Right cardiac atrium (tissue), 5 donors: ENCODE data around the gene PTPN21. TPM values are rescaled to one million over a fixed set of nuclear protein-coding genes. Genes with fewer than 3 reads are reported as not detected.

ENCODE experiments used
- ATAC-seq, 2 donors: fragments of 200-7000 bp; cut with Tn5 transposase; one replicate each; pipeline versions ENCODE4 v1.8.0 to v1.9.1; 2020; ENCODE audit warnings: moderate library complexity in 2 of 2, mild to moderate bottlenecking in 1 of 2
- DNase-seq, 3 donors: peaks; one replicate each; pipeline ENCODE4 v3.0.0-alpha.2; 2020
- H3K27ac ChIP-seq: one replicate; pipeline ENCODE4 v1.5.1; 2013; ENCODE audit warnings: mild to moderate bottlenecking, low read length, control low read depth, moderate library complexity
- H3K27me3 ChIP-seq: one replicate; pipeline ENCODE4 v1.6.1; 2013; ENCODE audit not compliant: control insufficient read depth, insufficient read depth
- H3K4me1 ChIP-seq: one replicate; pipeline ENCODE4 v1.6.1; 2013; ENCODE audit warnings: low read length; ENCODE audit not compliant: control insufficient read depth, insufficient read depth
- H3K4me3 ChIP-seq: one replicate; pipeline ENCODE4 v1.5.1; 2013; ENCODE audit warnings: low read length, control low read depth
- H3K9me3 ChIP-seq: one replicate; pipeline ENCODE4 v1.6.1; 2013; ENCODE audit warnings: low read length; ENCODE audit not compliant: control insufficient read depth
- WGBS: extraction: QIAGEN DNeasy Blood & Tissue Kit; methylation state at CpG from one replicate; pipeline ENCODE4 v1.1.7; 2013; 5-methylcytosine and 5-hydroxymethylcytosine counted together
- intact Hi-C, 4 donors: fragments of 100-400 bp; cut with DNase I; formaldehyde crosslinking; loops; one replicate each; pipeline versions ENCODE4 v1.11.0 to v1.14.0; 2022 to 2023
- polyA plus RNA-seq: library from polyadenylated mRNA; stranded (reverse); fragments of 200-250 nt; gene quantifications from one replicate; pipeline ENCODE4 v1.2.3, GENCODE V29; 2013
- total RNA-seq, 4 donors: library from RNA; stranded (reverse); fragmentation: NEBNext Ultra II Directional; extraction: Animal tissue kit (Norgen Biotek cat#: 25700); gene quantifications; one replicate each; pipeline ENCODE4 v1.2.1, GENCODE V29; 2021
- donor health status: healthy with polysubstance abuse.
- donor health status: DM: no; HTN: yes; CAD: no.
- donor health status: DM: no; HTN: no; CAD: no.
- donor health status: DM: no; HTN: yes; CAD: no; lungs with severe emphysema.
- donor health status: DM: yes; HTN: yes; CAD: no.

The PTPN21 gene
- total and polyA plus RNA-seq, 5 donors = 12.0 to 49.4 (median 38.3) TPM

DNA sequence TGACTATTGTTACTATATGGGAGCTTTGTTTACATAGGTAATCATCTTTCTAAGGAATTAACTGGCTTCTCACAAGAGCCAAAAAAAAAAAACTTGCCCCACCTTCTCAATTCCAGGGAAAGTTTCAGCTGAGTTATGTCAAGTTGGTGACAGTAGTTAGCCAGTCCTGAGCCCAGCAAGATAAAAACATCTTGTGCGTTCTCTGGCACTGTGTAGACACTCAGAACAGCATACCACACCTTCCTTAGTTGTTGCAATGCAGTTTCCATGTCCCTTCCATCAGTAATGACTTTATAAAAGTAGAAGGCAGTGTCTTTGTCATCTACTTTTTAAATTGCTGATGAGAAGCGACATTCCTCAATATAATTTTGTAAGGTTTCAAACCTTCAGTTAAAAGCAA lies 50.2 kb downstream of the PTPN21 start:
- ATAC-seq = peak in 1 of 2 donors; percentile 52
- Histone ChIP-seq H3K4me1 (no peaks in the 10 kb centered on the region), H3K27me3 (no peaks in the 10 kb centered on the region), H3K27ac (no peak overlapping the region), H3K4me3 (no peak overlapping the region), H3K9me3 (no peaks in the 10 kb centered on the region)
- intact Hi-C loops = no loop called here
- 77% methylated on average over 2 of the region's 2 CpGs for WGBS
- no peak for DNase-seq

GRCh38 chr14:88503754-88504406 lies 50.9 kb downstream of the PTPN21 start:
- H3K4me1 ChIP-seq = no peaks in the 10 kb centered on the region
- no peak overlapping the region for H3K27ac ChIP-seq
- no peak overlapping the region for H3K4me3 ChIP-seq
- DNase-seq (no peak), ATAC-seq (no peak)
- 94% methylated on average over 2 of the region's 2 CpGs for WGBS
- no peaks in the 10 kb centered on the region for H3K27me3 ChIP-seq
- H3K9me3 ChIP-seq = no peaks in the 10 kb centered on the region
- intact Hi-C loops = no loop called here

DNA sequence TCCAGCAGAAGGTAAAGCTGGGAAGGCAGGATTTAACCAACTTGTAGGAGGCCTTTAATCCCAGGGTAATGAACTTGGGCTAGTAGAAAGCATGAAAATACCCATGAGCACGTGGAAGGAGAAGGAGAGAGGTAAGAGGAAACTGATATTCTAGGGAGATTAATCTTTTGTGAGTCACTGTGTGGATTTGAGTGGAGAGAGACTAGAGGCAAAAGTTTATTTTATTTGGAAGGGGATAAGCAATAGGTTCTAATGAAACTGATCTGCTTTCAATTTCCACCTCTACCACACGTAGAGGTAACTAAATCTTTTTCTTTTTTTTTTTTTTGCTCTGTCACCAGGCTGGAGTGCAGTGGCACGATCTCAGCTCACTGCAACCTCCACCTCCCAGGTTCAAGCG lies 52.1 kb downstream of the PTPN21 start:
- H3K27me3 ChIP-seq = no peaks in the 10 kb centered on the region
- H3K4me1 ChIP-seq = no peaks in the 10 kb centered on the region
- WGBS = 80% methylated on average over 4 of the region's 4 CpGs
- no peak overlapping the region for H3K4me3 ChIP-seq
- DNase-seq (no peak), ATAC-seq (no peak)
- no peaks in the 10 kb centered on the region for H3K9me3 ChIP-seq
- intact Hi-C loops = no loop called here
- H3K27ac ChIP-seq = no peak overlapping the region

GRCh38 chr14:88500611-88501010 lies 54.2 kb downstream of the PTPN21 start:
- H3K4me3 ChIP-seq = no peak overlapping the region
- no peak for DNase-seq
- no peak overlapping the region for H3K27ac ChIP-seq
- no peak for ATAC-seq
- H3K4me1 ChIP-seq = no peaks in the 10 kb centered on the region
- WGBS = 91% methylated on average over 2 of the region's 2 CpGs
- intact Hi-C loops = no loop called here
- no peaks in the 10 kb centered on the region for H3K9me3 ChIP-seq
- H3K27me3 ChIP-seq = no peaks in the 10 kb centered on the region

- DNase-seq = no peak
- Histone ChIP-seq H3K27ac (no peak overlapping the region), H3K4me3 (no peak overlapping the region), H3K4me1 (no peaks in the 10 kb centered on the region), H3K9me3 (no peaks in the 10 kb centered on the region), H3K27me3 (no peaks in the 10 kb centered on the region)
- intact Hi-C loops = no loop called here
- no peak for ATAC-seq
- 85% methylated on average over 6 of the region's 6 CpGs for WGBS
Measured at GRCh38 chr14:88499225-88499624, 55.6 kb downstream of the PTPN21 start.

- no peak overlapping the region for H3K27ac ChIP-seq
- H3K4me3 ChIP-seq = no peak overlapping the region
- no peaks in the 10 kb centered on the region for H3K27me3 ChIP-seq
- no peaks in the 10 kb centered on the region for H3K4me1 ChIP-seq
- 86% methylated on average over 3 of the region's 3 CpGs for WGBS
- ATAC-seq (no peak), DNase-seq (no peak)
- intact Hi-C loops = no loop called here
- no peaks in the 10 kb centered on the region for H3K9me3 ChIP-seq
Measured at GRCh38 chr14:88496414-88496813, 58.4 kb downstream of the PTPN21 start.

DNA sequence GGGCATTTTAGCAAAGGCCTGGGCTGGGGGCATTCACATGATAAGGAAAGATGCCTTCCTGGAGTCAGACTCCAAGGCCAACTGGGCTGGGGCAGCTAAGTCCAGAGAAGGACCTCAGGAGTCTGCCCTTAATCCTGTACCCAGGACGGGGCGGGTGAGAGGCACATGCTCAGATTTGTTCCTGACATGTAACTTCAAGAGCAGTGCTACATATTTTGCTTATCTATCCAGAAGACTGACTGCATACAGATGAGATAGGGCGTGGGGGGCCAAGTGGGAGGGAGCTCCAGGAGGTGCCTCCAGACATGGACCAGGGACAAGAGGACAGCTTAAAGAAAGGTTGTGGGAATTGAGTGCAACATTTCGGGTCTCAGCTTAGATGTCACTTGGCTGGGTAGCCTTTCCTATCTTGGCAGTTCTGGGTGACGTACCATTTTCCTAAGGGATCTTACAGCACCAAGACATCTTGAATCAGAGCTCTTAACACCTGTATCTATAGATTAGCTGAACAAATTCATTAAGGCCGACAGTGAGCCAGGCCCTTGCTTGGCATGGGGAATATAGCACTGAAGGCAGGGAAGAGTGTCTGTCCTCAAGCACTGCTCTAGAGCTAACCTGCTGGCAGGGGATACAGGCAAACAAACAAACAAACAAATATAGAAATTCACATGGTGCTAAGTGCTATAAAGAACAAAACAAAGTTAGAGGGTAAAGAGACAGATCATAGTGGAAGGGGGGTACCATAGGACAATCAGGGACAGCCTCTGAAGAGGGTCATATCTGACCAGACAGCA lies 61.2 kb downstream of the PTPN21 start:
- H3K4me3 ChIP-seq = no peak overlapping the region
- peak; percentile 41 to 77 (median 73) for DNase-seq
- no peaks in the 10 kb centered on the region for H3K9me3 ChIP-seq
- H3K27me3 ChIP-seq = no peaks in the 10 kb centered on the region
- no peaks in the 10 kb centered on the region for H3K4me1 ChIP-seq
- ATAC-seq = peak; percentile 83
- peak overlapping the region; percentile 43 for H3K27ac ChIP-seq
- WGBS = 63% methylated on average over 6 of the region's 6 CpGs
- intact Hi-C loops = loop anchor here in 3 of 4 donors (2.0 to 5.0 kb wide), 3 partner anchors 59 to 69 kb away; partner anchors contain the start of genes PTPN21 (in 1 of the 3) and ZC3H14 (in 1 of the 3)

DNA sequence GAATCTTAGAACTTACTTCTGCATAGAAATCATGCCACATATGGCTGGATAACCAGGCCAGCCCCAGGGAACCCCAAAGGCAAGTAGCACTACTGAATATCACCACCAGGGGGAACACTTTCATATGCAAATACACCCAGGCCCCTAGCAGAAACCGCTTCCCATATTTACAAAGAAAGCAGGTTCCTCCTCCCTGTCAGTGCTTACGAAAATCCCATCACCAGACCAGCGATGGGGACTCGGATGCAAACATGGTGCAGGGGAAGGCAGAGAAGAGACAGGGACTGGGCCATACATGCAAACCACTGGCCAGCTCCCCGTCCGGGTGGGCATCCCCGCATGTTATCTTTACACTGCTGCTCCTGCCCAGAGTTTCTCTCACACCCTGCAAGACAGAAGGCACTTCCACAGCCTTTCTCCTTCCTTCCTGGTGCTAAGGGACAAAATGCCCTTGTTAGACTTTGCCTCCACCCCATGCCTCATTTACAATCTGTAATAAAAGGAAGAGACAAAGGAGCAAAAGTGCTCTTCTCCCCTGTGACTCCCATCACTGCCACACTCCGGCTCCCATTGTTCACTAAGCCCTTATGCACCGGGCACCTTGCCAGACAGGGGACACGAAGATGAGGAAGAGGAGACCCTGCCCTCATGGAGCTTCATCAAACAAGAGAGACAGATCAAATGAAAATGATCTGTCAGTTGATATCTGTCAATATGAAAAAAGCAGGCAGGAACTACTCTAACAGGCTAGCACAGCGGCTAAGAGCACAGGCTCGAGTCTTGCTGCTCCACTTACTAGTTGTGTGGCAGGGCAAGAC lies 62.3 kb downstream of the PTPN21 start:
- WGBS = 38% methylated on average over 12 of the region's 12 CpGs

DNA sequence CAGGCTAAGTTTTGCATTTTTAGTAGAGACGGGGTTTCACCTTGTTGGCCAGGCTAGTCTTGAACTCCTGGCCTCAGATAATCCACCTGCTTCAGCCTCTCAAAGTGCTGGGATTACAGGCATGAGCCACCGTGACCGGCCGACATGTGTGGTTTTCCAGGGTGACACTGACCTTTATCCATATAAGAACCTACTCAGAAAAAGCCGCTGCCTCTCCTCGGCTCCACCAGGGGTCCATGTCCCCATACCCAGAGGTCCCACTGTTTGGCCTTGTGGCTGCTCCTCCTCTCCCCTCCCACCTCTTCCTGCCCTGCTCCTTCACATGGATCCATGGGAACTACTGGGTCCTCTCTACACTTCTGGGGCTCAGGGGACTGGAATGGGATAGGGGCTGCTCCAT lies 64.6 kb downstream of the PTPN21 start:
- H3K27me3 ChIP-seq = no peaks in the 10 kb centered on the region

More for the DNA sequence above, 62.3 kb downstream of the PTPN21 start:
- Histone ChIP-seq H3K4me1 (no peaks in the 10 kb centered on the region), H3K4me3 (no peak overlapping the region), H3K27ac (peak overlapping the region; percentile 37), H3K27me3 (no peaks in the 10 kb centered on the region), H3K9me3 (no peaks in the 10 kb centered on the region)
- intact Hi-C loops = loop anchor here in 3 of 4 donors (2.0 to 5.0 kb wide), 3 partner anchors 60 to 70 kb away; partner anchors contain the start of genes PTPN21 (in 1 of the 3) and ZC3H14 (in 1 of the 3)
- ATAC-seq (peak; percentile 73 to 80), DNase-seq (peak in 2 of 3 donors; percentile 56 to 60)

GRCh38 chr14:88488897-88489296 lies 65.9 kb downstream of the PTPN21 start:
- intact Hi-C loops = no loop called here
- ATAC-seq = no peak
- 77% methylated on average over 6 of the region's 6 CpGs for WGBS
- no peak for DNase-seq
- Histone ChIP-seq H3K9me3 (no peaks in the 10 kb centered on the region), H3K27me3 (no peaks in the 10 kb centered on the region), H3K27ac (no peak overlapping the region), H3K4me3 (no peak overlapping the region), H3K4me1 (no peaks in the 10 kb centered on the region)

More for the DNA sequence above, 64.6 kb downstream of the PTPN21 start:
- Histone ChIP-seq H3K4me3 (no peak overlapping the region), H3K4me1 (no peaks in the 10 kb centered on the region), H3K27ac (no peak overlapping the region), H3K9me3 (no peaks in the 10 kb centered on the region)
- intact Hi-C loops = loop anchor here in 2 of 4 donors (5.0 kb wide), 2 partner anchors 62 to 72 kb away; partner anchors contain the start of gene ZC3H14 (in 1 of the 2)
- 94% methylated on average over 6 of the region's 6 CpGs for WGBS
- no peak for ATAC-seq
- DNase-seq = no peak
